Measurements from ENCODE around the gene EFHC2. TPM values are rescaled to one million over a fixed set of nuclear protein-coding genes. Genes with fewer than 3 reads are reported as not detected.

Gene EFHC2
- total RNA-seq, 1 donor from 2014 or later: not detected

- H3K36me3 Mint-ChIP-seq (ENCODE audit: low read depth, unreplicated experiment): no peaks in the 10 kb centered on the region
- H3K9me3 Mint-ChIP-seq (ENCODE audit: unreplicated experiment): no peaks in the 10 kb centered on the region
- no peak overlapping the region for H3K9ac ChIP-seq (ENCODE audit: low read length)
- FAIRE-seq: no peak
- no peaks in the 10 kb centered on the region for H3K4me1 Mint-ChIP-seq (ENCODE audit: low read depth, unreplicated experiment)
- H3K9me3 ChIP-seq (ENCODE audit: insufficient read depth, low read depth, low read length): no peaks in the 10 kb centered on the region
- no peaks in the 10 kb centered on the region for H3K79me2 ChIP-seq (ENCODE audit: insufficient read depth, low read length)
- H3K4me3 Mint-ChIP-seq (ENCODE audit: unreplicated experiment): no peak overlapping the region
- no peaks in the 10 kb centered on the region for H4K20me1 ChIP-seq (ENCODE audit: insufficient read depth, low read length)
- no peak overlapping the region for H3K27ac Mint-ChIP-seq (ENCODE audit: unreplicated experiment)
- no peak for TF ChIP-seq EZH2 (IDR thresholded peaks at IDR 0.05; ENCODE audit: insufficient read depth, low read length)
- TF ChIP-seq CTCF (IDR thresholded peaks at IDR 0.05; ENCODE audit: insufficient read depth, low read depth, low read length): no peak
- no peaks in the 10 kb centered on the region for H3K4me1 ChIP-seq (ENCODE audit: insufficient read depth, low read length)
- H3K4me3 ChIP-seq (ENCODE audit: insufficient read depth, low read depth, low read length): no peak overlapping the region
- no peak overlapping the region for H3K4me2 ChIP-seq (ENCODE audit: low read length)
- H3K27me3 Mint-ChIP-seq (ENCODE audit: low read depth, unreplicated experiment): no peaks in the 10 kb centered on the region
- H2AFZ ChIP-seq (ENCODE audit: low read depth, low read length): no peak overlapping the region
- H3K36me3 ChIP-seq (ENCODE audit: insufficient read depth, low read length): no peaks in the 10 kb centered on the region
- H3K27ac ChIP-seq (ENCODE audit: low read depth, low read length): no peak overlapping the region
- DNase-seq (ENCODE audit: low read depth): no peak
- H3K27me3 ChIP-seq (ENCODE audit: insufficient read depth, low read length): no peaks in the 10 kb centered on the region
Observed at GRCh38 chrX:44099366-44099765, 244.1 kb downstream of the EFHC2 start.

Other genes with a start within 250 kb of the EFHC2 start
- gene FUNDC1, start 199.2 kb upstream of the EFHC2 start, total RNA-seq: 16.0 and 17.0 TPM in 2 replicates

Measured in astrocyte (in vitro differentiated cells and primary cell).